HepG2 (cell line): ENCODE data around the gene OTUB2. TPM values are rescaled to one million over a fixed set of nuclear protein-coding genes. Genes with fewer than 3 reads are reported as not detected.

ENCODE experiments used
- HNF4A ChIP-seq: sonication (generic); formaldehyde crosslinking; IDR thresholded peaks from 2 replicates; pipeline ENCODE4 v1.4.0; 2020; ENCODE audit warnings: missing genetic modification reagents
- JUND ChIP-seq: sonication (generic); formaldehyde crosslinking; IDR thresholded peaks from 2 replicates; pipeline ENCODE4 v1.8.0; 2022; ENCODE audit warnings: mild to moderate bottlenecking, missing genetic modification reagents
- KMT2A ChIP-seq: sonication (generic); formaldehyde crosslinking; IDR thresholded peaks from 2 replicates; pipeline ENCODE4 v1.4.0; 2020; ENCODE audit warnings: missing genetic modification reagents
- MED1 ChIP-seq: sonication (generic); formaldehyde crosslinking; IDR thresholded peaks from 2 replicates; pipeline ENCODE4 v1.4.0; 2020; ENCODE audit warnings: missing genetic modification reagents
- MXI1 ChIP-seq: IDR thresholded peaks from 3 replicates; pipeline ENCODE4 v1.6.1; 2012; ENCODE audit warnings: low read depth, low read length, inconsistent platforms, borderline replicate concordance
- MZF1 ChIP-seq: sonication (generic); formaldehyde crosslinking; IDR thresholded peaks from 2 replicates; pipeline ENCODE4 v1.8.1; 2023; ENCODE audit warnings: mild to moderate bottlenecking, missing genetic modification reagents, borderline replicate concordance
- NFE2 ChIP-seq: sonication (generic); formaldehyde crosslinking; IDR thresholded peaks from 2 replicates; pipeline ENCODE4 v1.4.0; 2020; ENCODE audit warnings: missing genetic modification reagents
- NFYB ChIP-seq: sonication (generic); formaldehyde crosslinking; IDR thresholded peaks from 2 replicates; pipeline ENCODE4 v1.4.0; 2020; ENCODE audit warnings: missing genetic modification reagents
- PRDM15 ChIP-seq: sonication (generic); formaldehyde crosslinking; IDR thresholded peaks from 2 replicates; pipeline ENCODE4 v1.4.0; 2020; ENCODE audit warnings: missing genetic modification reagents
- RAD51 ChIP-seq: fragments of 450-650 bp; IDR thresholded peaks from 2 replicates; pipeline ENCODE4 v1.6.1; 2016; ENCODE audit warnings: borderline replicate concordance
- RXRA ChIP-seq: sonication (generic); formaldehyde crosslinking; IDR thresholded peaks from 2 replicates; pipeline ENCODE4 v1.5.1; 2020; ENCODE audit warnings: missing genetic modification reagents
- SIX1 ChIP-seq: sonication (generic); formaldehyde crosslinking; IDR thresholded peaks from 2 replicates; pipeline ENCODE4 v1.4.0; 2020; ENCODE audit warnings: missing genetic modification reagents, borderline replicate concordance
- SOX13 ChIP-seq, 3 experiments: fragments of 450-650 bp in 1 of 3; sonication (generic) in 1 of 3; formaldehyde crosslinking in 1 of 3; IDR thresholded peaks in 2 of 3; conservative IDR thresholded peaks in 1 of 3; 2 replicates each; pipeline versions ENCODE4 v1.5.0 to v1.6.1; 2016 to 2020; ENCODE audit warnings: antibody characterized with exemption in 1 of 3, mild to moderate bottlenecking in 1 of 3, missing compliant biosample characterization in 1 of 3, missing genetic modification reagents in 1 of 3, moderate library complexity in 1 of 3
- SRY ChIP-seq: sonication (generic); formaldehyde crosslinking; IDR thresholded peaks from 2 replicates; pipeline ENCODE4 v1.8.0; 2022; ENCODE audit warnings: mild to moderate bottlenecking, missing genetic modification reagents
- STAG1 ChIP-seq: sonication (generic); formaldehyde crosslinking; IDR thresholded peaks from 2 replicates; pipeline ENCODE4 v1.4.0; 2020; ENCODE audit warnings: missing genetic modification reagents
- SUZ12 ChIP-seq: fragments of 150-350 bp; IDR thresholded peaks from 2 replicates; pipeline ENCODE4 v1.6.1; 2014; ENCODE audit warnings: low read depth, low read length
- ZFP37 ChIP-seq: sonication (generic); formaldehyde crosslinking; IDR thresholded peaks from 2 replicates; pipeline ENCODE4 v1.4.0; 2020; ENCODE audit warnings: missing genetic modification reagents, borderline replicate concordance
- ZNF451 ChIP-seq: sonication (generic); formaldehyde crosslinking; IDR thresholded peaks from 2 replicates; pipeline ENCODE4 v1.5.0; 2020; ENCODE audit warnings: mild to moderate bottlenecking, missing genetic modification reagents
- ZNF629 ChIP-seq: sonication (generic); formaldehyde crosslinking; conservative IDR thresholded peaks from 2 replicates; pipeline ENCODE4 v1.5.0; 2020; ENCODE audit warnings: missing genetic modification reagents
- ZSCAN22 ChIP-seq: sonication (generic); formaldehyde crosslinking; IDR thresholded peaks from 2 replicates; pipeline ENCODE4 v1.4.0; 2020; ENCODE audit warnings: mild to moderate bottlenecking, missing genetic modification reagents
- polyA plus RNA-seq, 8 experiments: library from polyadenylated mRNA; depleted of rRNA in 3 of 8; stranded (reverse) in 7 of 8; unstranded in 1 of 8; fragments of >200 nt; fragmentation: Illumina TruSeq in 4 of 8; extraction: Trizol in 4 of 8; gene quantifications; 2 replicates each; pipeline versions ENCODE4 v1.2.1 to v1.2.3, GENCODE V29; 2011 to 2016; ENCODE audit warnings: low read depth in 4 of 8, missing spikeins in 1 of 8, mixed read lengths in 1 of 8; ENCODE audit not compliant: insufficient read depth in 1 of 8
- total RNA-seq, 5 experiments: library from RNA; depleted of rRNA; stranded (reverse); fragments of >200 nt; fragmentation: Illumina TruSeq; extraction: Trizol; gene quantifications; 2 replicates each; pipeline ENCODE4 v1.2.3, GENCODE V29; 2016; ENCODE audit warnings: low read depth in 1 of 5
- TF ChIP-seq, protein P1 (sequence below): sonication (generic); formaldehyde crosslinking; IDR thresholded peaks from 2 replicates; pipeline ENCODE4 v1.4.0; 2020; ENCODE audit warnings: missing genetic modification reagents
- TF ChIP-seq, protein P2 (sequence below): sonication (generic); formaldehyde crosslinking; IDR thresholded peaks from 2 replicates; pipeline ENCODE4 v1.9.0; 2021; ENCODE audit warnings: missing genetic modification reagents, borderline replicate concordance
- TF ChIP-seq, protein P3 (sequence below): sonication (generic); formaldehyde crosslinking; IDR thresholded peaks from 2 replicates; pipeline ENCODE4 v1.9.0; 2021; ENCODE audit warnings: missing genetic modification reagents, borderline replicate concordance

The OTUB2 gene
- total and polyA plus RNA-seq, 2 of the 13 experiments (the other 11 are each of a cell fraction or from before 2014, with no cell fraction given), result 2.2 to 2.4 TPM

- TF ChIP-seq, protein P1, sequence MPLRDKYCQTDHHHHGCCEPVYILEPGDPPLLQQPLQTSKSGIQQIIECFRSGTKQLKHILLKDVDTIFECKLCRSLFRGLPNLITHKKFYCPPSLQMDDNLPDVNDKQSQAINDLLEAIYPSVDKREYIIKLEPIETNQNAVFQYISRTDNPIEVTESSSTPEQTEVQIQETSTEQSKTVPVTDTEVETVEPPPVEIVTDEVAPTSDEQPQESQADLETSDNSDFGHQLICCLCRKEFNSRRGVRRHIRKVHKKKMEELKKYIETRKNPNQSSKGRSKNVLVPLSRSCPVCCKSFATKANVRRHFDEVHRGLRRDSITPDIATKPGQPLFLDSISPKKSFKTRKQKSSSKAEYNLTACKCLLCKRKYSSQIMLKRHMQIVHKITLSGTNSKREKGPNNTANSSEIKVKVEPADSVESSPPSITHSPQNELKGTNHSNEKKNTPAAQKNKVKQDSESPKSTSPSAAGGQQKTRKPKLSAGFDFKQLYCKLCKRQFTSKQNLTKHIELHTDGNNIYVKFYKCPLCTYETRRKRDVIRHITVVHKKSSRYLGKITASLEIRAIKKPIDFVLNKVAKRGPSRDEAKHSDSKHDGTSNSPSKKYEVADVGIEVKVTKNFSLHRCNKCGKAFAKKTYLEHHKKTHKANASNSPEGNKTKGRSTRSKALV (CRISPR knock-in tag), result no peak
- TF ChIP-seq NFE2 (CRISPR knock-in tag), result no peak
- TF ChIP-seq ZFP37 (CRISPR knock-in tag), result no peak
- no peak for TF ChIP-seq SRY (CRISPR knock-in tag)
- TF ChIP-seq ZSCAN22 (CRISPR knock-in tag), result no peak
- no peak for TF ChIP-seq RAD51
- TF ChIP-seq, protein P2, sequence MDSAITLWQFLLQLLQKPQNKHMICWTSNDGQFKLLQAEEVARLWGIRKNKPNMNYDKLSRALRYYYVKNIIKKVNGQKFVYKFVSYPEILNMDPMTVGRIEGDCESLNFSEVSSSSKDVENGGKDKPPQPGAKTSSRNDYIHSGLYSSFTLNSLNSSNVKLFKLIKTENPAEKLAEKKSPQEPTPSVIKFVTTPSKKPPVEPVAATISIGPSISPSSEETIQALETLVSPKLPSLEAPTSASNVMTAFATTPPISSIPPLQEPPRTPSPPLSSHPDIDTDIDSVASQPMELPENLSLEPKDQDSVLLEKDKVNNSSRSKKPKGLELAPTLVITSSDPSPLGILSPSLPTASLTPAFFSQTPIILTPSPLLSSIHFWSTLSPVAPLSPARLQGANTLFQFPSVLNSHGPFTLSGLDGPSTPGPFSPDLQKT (CRISPR knock-in tag), result no peak
- TF ChIP-seq MXI1, result no peak
- TF ChIP-seq KMT2A (CRISPR knock-in tag), result no peak
- TF ChIP-seq ZNF451 (CRISPR knock-in tag), result no peak
- TF ChIP-seq, protein P3, sequence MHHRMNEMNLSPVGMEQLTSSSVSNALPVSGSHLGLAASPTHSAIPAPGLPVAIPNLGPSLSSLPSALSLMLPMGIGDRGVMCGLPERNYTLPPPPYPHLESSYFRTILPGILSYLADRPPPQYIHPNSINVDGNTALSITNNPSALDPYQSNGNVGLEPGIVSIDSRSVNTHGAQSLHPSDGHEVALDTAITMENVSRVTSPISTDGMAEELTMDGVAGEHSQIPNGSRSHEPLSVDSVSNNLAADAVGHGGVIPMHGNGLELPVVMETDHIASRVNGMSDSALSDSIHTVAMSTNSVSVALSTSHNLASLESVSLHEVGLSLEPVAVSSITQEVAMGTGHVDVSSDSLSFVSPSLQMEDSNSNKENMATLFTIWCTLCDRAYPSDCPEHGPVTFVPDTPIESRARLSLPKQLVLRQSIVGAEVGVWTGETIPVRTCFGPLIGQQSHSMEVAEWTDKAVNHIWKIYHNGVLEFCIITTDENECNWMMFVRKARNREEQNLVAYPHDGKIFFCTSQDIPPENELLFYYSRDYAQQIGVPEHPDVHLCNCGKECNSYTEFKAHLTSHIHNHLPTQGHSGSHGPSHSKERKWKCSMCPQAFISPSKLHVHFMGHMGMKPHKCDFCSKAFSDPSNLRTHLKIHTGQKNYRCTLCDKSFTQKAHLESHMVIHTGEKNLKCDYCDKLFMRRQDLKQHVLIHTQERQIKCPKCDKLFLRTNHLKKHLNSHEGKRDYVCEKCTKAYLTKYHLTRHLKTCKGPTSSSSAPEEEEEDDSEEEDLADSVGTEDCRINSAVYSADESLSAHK (CRISPR knock-in tag), result no peak
- TF ChIP-seq NFYB, result no peak
- no peak for TF ChIP-seq JUND (CRISPR knock-in tag)
- TF ChIP-seq MZF1 (CRISPR knock-in tag), result no peak
- no peak for TF ChIP-seq STAG1 (CRISPR knock-in tag)
- no peak for TF ChIP-seq ZNF629 (CRISPR knock-in tag)
- TF ChIP-seq HNF4A, result peak; percentile 48; the same call in 1 of the 2 replicates
- no peak; the same call in 1 of the 2 replicates for TF ChIP-seq SOX13 (IDR thresholded peaks at IDR 0.05)
- TF ChIP-seq SOX13 (CRISPR knock-in tag; conservative IDR thresholded peaks at IDR 0.05 in 1 of 2, IDR thresholded peaks at IDR 0.05 in 1 of 2), result peak in 1 of 2 experiments; percentile 93; a peak in 2 of 4 replicates
- peak; percentile 24; the same call in 1 of the 2 replicates for TF ChIP-seq MED1
- no peak; the same call in 1 of the 2 replicates for TF ChIP-seq RXRA (CRISPR knock-in tag)
- no peak for TF ChIP-seq SIX1 (CRISPR knock-in tag)
- no peak for TF ChIP-seq SUZ12
- no peak for TF ChIP-seq PRDM15
These were observed 36.2 kb upstream of the OTUB2 start (continued) for GRCh38 chr14:93989939-93990338.
